Measurements from ENCODE around the gene NUDC. TPM values are rescaled to one million over a fixed set of nuclear protein-coding genes. Genes with fewer than 3 reads are reported as not detected.

NUDC gene
- total and polyA plus RNA-seq, 2 of the 4 experiments (the other 2 are of a cell fraction): 34.8 to 89.8 TPM

- no peaks in the 10 kb centered on the region for H3K9me3 ChIP-seq (ENCODE audit: control insufficient read depth, insufficient read depth, low read length)
- no peak overlapping the region for H2AK9ac ChIP-seq (replicated peaks; ENCODE audit: low read depth, low read length, poor library complexity)
- POLR2A ChIA-PET (ENCODE audit: unreplicated experiment): no interaction called here
- no peak overlapping the region for H3K14ac ChIP-seq (replicated peaks; ENCODE audit: low read depth, low read length)
- H3K9me1 ChIP-seq (ENCODE audit: insufficient read depth, low read length): no peaks in the 10 kb centered on the region
- H2BK120ac ChIP-seq (ENCODE audit: low read depth, low read length): no peak overlapping the region
- CTCF ChIA-PET: no interaction called here
- H2BK5ac ChIP-seq (ENCODE audit: low read depth, low read length, poor library complexity, severe bottlenecking): no peak overlapping the region
- no peak overlapping the region for H3K4me3 ChIP-seq (ENCODE audit: insufficient read depth, low read depth, low read length)
- no peak overlapping the region for H4K8ac ChIP-seq (ENCODE audit: low read depth in 2 of 2, low read length in 2 of 2)
- H3K27me3 ChIP-seq (ENCODE audit: control insufficient read depth, insufficient read depth, low read length): peaks cover 20% of the 10 kb centered on the region
- no peak overlapping the region for H3K4ac ChIP-seq (ENCODE audit: low read depth, low read length)
- H4K5ac ChIP-seq (ENCODE audit: low read depth, low read length): no peak overlapping the region
- no peak overlapping the region for H3K18ac ChIP-seq (ENCODE audit: low read depth, low read length)
- no peaks in the 10 kb centered on the region for H3K79me1 ChIP-seq (ENCODE audit: low read depth in 1 of 2, low read length in 2 of 2)
- H3K23ac ChIP-seq (ENCODE audit: low read depth, low read length): no peak overlapping the region
- no peak overlapping the region for H3K56ac ChIP-seq (ENCODE audit: extremely low read depth, insufficient read depth, low read length)
- in situ Hi-C loops (cut with MboI; ENCODE audit: low sequenced_read_pairs): no loop called here
- H4K91ac ChIP-seq (ENCODE audit: insufficient read depth, low read depth, low read length): no peak overlapping the region
- TF ChIP-seq USF2 (IDR thresholded peaks at IDR 0.05; ENCODE audit: low read depth, low read length): no peak
- TF ChIP-seq MAFK (IDR thresholded peaks at IDR 0.05; ENCODE audit: low read depth, low read length): no peak
- no peak for TF ChIP-seq RCOR1 (IDR thresholded peaks at IDR 0.05; ENCODE audit: insufficient replicate concordance, low read length)
- TF ChIP-seq BHLHE40 (IDR thresholded peaks at IDR 0.05; ENCODE audit: low read depth, low read length): no peak
- TF ChIP-seq RAD21 (IDR thresholded peaks at IDR 0.05; ENCODE audit: low read length): no peak
- WGBS, 2 experiments (ENCODE audit: extremely low coverage in 2 of 2, insufficient read length in 1 of 2): no CpG with 5 or more reads among the region's 2 CpGs
- no peaks in the 10 kb centered on the region for H4K20me1 ChIP-seq (ENCODE audit: insufficient read depth, low read length)
- ATAC-seq (ENCODE audit: low read depth) (no peak), DNase-seq (no peak)
- no peak overlapping the region for H2BK20ac ChIP-seq (ENCODE audit: low read depth, low read length)
- no peak overlapping the region for H2BK15ac ChIP-seq (ENCODE audit: low read depth, low read length)
- H2AK5ac ChIP-seq (ENCODE audit: low read depth, low read length): no peak overlapping the region
- no peaks in the 10 kb centered on the region for H3K36me3 ChIP-seq (ENCODE audit: control insufficient read depth, insufficient read depth, low read length)
- dilution Hi-C loops (cut with HindIII; ENCODE audit: low sequenced_read_pairs, unreplicated experiment): no loop called here
- intact Hi-C loops (cut with micrococcal nuclease): no loop called here
- BruUV-seq (replicated peaks): no TSS peak
- no peak overlapping the region for H3K9ac ChIP-seq (ENCODE audit: low read depth, low read length)
- no peaks in the 10 kb centered on the region for H3K4me1 ChIP-seq (ENCODE audit: control insufficient read depth, insufficient read depth, low read length)
- no peak overlapping the region for H3K4me2 ChIP-seq (ENCODE audit: low read depth, low read length)
- H2AFZ ChIP-seq (replicated peaks; ENCODE audit: low read length, poor library complexity): no peak overlapping the region
- no peak overlapping the region for H3K27ac ChIP-seq (ENCODE audit: insufficient read depth, low read length)
Measured at GRCh38 chr1:26912147-26912490, 9.4 kb upstream of the NUDC start.

Data from IMR-90 (cell line).